Activated CD8-positive, alpha-beta memory T cell treated with anti-CD3 and anti-CD28 coated beads, Interleukin-2, amount 50 U/mL, for 48 hours (primary cell): Measurements from ENCODE around the gene PARK7.

Experiments used
- DNase-seq: peaks from one replicate; pipeline ENCODE4 v3.0.0-alpha.2; 2020

Gene PARK7

GRCh38 chr1:8025061-8025670, 63.7 kb downstream of the PARK7 start:
- DNase-seq: no peak

GRCh38 chr1:8025671-8026144, 64.2 kb downstream of the PARK7 start:
- DNase-seq: peak; percentile 60

- DNase-seq: peak; percentile 94
These were observed 64.9 kb downstream of the PARK7 start, which contains the start of gene ERRFI1 for GRCh38 chr1:8026153-8026975. Gene ERRFI1, minus strand, starts transcription at chr1:8026309. Its CDS starts 10,690 bp downstream, at chr1:8015619.

GRCh38 chr1:8026976-8027747, 65.7 kb downstream of the PARK7 start:
- DNase-seq: no peak

GRCh38 chr1:8027748-8028570, 66.4 kb downstream of the PARK7 start:
- DNase-seq: no peak

- DNase-seq: no peak
These were observed 67.0 kb downstream of the PARK7 start for GRCh38 chr1:8028571-8028910.

GRCh38 chr1:8031176-8031785, 69.8 kb downstream of the PARK7 start:
- DNase-seq: no peak

- no peak for DNase-seq
These were observed 70.9 kb downstream of the PARK7 start for GRCh38 chr1:8032366-8032910.

- DNase-seq: no peak
These were observed 71.8 kb downstream of the PARK7 start for GRCh38 chr1:8033322-8033721.
